ENCODE measurements around the gene BCAR1. TPM values are rescaled to one million over a fixed set of nuclear protein-coding genes. Genes with fewer than 3 reads are reported as not detected.

Gene BCAR1
- total and polyA plus RNA-seq, 9 donors, result 2.4 to 90.2 (median 46.6) TPM

GRCh38 chr16:75231570-75231969, 19.9 kb downstream of the BCAR1 start:
- intact Hi-C loops (cut with DNase I), result loop anchor here in 3 of 4 donors (5.0 to 10.0 kb wide), 2 partner anchors 73 to 156 kb away; no protein-coding TSS in a partner anchor
- Histone ChIP-seq H3K4me1 (ENCODE audit: insufficient read depth) (no peaks in the 10 kb centered on the region), H3K27me3 (no peaks in the 10 kb centered on the region), H3K9me3 (no peaks in the 10 kb centered on the region), H3K36me3 (no peaks in the 10 kb centered on the region), H3K4me3 (no peak overlapping the region), H3K27ac (no peak overlapping the region)
- DNase-seq, result no peak
- TF ChIP-seq EP300 (IDR thresholded peaks at IDR 0.05) (no peak), CTCF (IDR thresholded peaks at IDR 0.05) (no peak), POLR2A (IDR thresholded peaks at IDR 0.05) (no peak)
- WGBS, 3 donors, result 84 to 94% (median 87%) methylated on average over 11 of the region's 11 CpGs

GRCh38 chr16:75230471-75231110, 20.8 kb downstream of the BCAR1 start:
- Histone ChIP-seq H3K4me1 (ENCODE audit: insufficient read depth) (no peaks in the 10 kb centered on the region), H3K9me3 (no peaks in the 10 kb centered on the region), H3K4me3 (no peak overlapping the region), H3K27me3 (no peaks in the 10 kb centered on the region), H3K36me3 (no peaks in the 10 kb centered on the region), H3K27ac (no peak overlapping the region)
- no peak for TF ChIP-seq POLR2A (IDR thresholded peaks at IDR 0.05)
- no peak for TF ChIP-seq EP300 (IDR thresholded peaks at IDR 0.05)
- no peak for TF ChIP-seq CTCF (IDR thresholded peaks at IDR 0.05)
- 86 to 92% (median 87%) methylated on average over 9 of the region's 9 CpGs for WGBS, 3 donors
- intact Hi-C loops (cut with DNase I), result loop anchor here in 3 of 4 donors (5.0 to 10.0 kb wide), 2 partner anchors 74 to 157 kb away; no protein-coding TSS in a partner anchor
- DNase-seq, result no peak

GRCh38 chr16:75229172-75230031, 22.0 kb downstream of the BCAR1 start:
- H3K27ac ChIP-seq, result no peak overlapping the region
- H3K4me1 ChIP-seq (ENCODE audit: insufficient read depth), result no peaks in the 10 kb centered on the region
- DNase-seq, result peak in 1 of 5 donors; percentile 24
- 86 to 90% (median 89%) methylated on average over 44 to 48 of the region's 48 CpGs for WGBS, 3 donors
- TF ChIP-seq POLR2A (IDR thresholded peaks at IDR 0.05) (no peak), EP300 (IDR thresholded peaks at IDR 0.05) (no peak), CTCF (IDR thresholded peaks at IDR 0.05) (no peak)
- H3K9me3 ChIP-seq, result no peaks in the 10 kb centered on the region
- no peak overlapping the region for H3K4me3 ChIP-seq
- intact Hi-C loops (cut with DNase I), result loop anchor here in 3 of 4 donors (5.0 to 10.0 kb wide), 2 partner anchors 75 to 158 kb away; no protein-coding TSS in a partner anchor
- H3K27me3 ChIP-seq, result no peaks in the 10 kb centered on the region
- no peaks in the 10 kb centered on the region for H3K36me3 ChIP-seq

- no peak for DNase-seq
- Histone ChIP-seq H3K4me1 (ENCODE audit: insufficient read depth) (no peaks in the 10 kb centered on the region), H3K36me3 (no peaks in the 10 kb centered on the region), H3K9me3 (no peaks in the 10 kb centered on the region), H3K27ac (no peak overlapping the region), H3K27me3 (no peaks in the 10 kb centered on the region), H3K4me3 (no peak overlapping the region)
- no peak for TF ChIP-seq POLR2A (IDR thresholded peaks at IDR 0.05)
- TF ChIP-seq CTCF (IDR thresholded peaks at IDR 0.05), result no peak
- TF ChIP-seq EP300 (IDR thresholded peaks at IDR 0.05), result no peak
- 85% methylated on average over 14 to 17 of the region's 17 CpGs for WGBS, 3 donors
- intact Hi-C loops (cut with DNase I), result no loop called here
These were observed 23.1 kb downstream of the BCAR1 start for GRCh38 chr16:75228143-75228976.
